Measurements from ENCODE around the gene ARRDC1.
"Not testable (repeated sequence)": the region's sequence is repeated elsewhere in the genome, so short reads cannot be mapped to it uniquely, and the experiment has no call there.

ARRDC1 gene

GRCh38 chr9:137605121-137606004 is at the start of gene ARRDC1:
Gene ARRDC1, plus strand, starts transcription at chr9:137605686. Its CDS starts 32 bp downstream, at chr9:137605718.
- Histone ChIP-seq H3K4me3 (ENCODE audit: low read length) (peak within 1 kb of the TSS; percentile 75), H3K36me3 (ENCODE audit: control insufficient read depth, insufficient read depth, low read length) (no peaks in the 10 kb centered on the region), H3K9me3 (ENCODE audit: control insufficient read depth, insufficient read depth, low read length) (no peaks in the 10 kb centered on the region), H3K27me3 (ENCODE audit: control insufficient read depth, insufficient read depth, low read length) (no peaks in the 10 kb centered on the region), H3K27ac (ENCODE audit: low read length) (no peak within 1 kb of the TSS), H3K4me1 (ENCODE audit: control insufficient read depth, insufficient read depth, low read length) (peaks cover 11% of the 10 kb centered on the region)
- no CpG with 5 or more reads among the region's 111 CpGs for WGBS (ENCODE audit: insufficient coverage, insufficient read length)
- peak; percentile 72 for DNase-seq (ENCODE audit: low read depth, low spot score)

DNA sequence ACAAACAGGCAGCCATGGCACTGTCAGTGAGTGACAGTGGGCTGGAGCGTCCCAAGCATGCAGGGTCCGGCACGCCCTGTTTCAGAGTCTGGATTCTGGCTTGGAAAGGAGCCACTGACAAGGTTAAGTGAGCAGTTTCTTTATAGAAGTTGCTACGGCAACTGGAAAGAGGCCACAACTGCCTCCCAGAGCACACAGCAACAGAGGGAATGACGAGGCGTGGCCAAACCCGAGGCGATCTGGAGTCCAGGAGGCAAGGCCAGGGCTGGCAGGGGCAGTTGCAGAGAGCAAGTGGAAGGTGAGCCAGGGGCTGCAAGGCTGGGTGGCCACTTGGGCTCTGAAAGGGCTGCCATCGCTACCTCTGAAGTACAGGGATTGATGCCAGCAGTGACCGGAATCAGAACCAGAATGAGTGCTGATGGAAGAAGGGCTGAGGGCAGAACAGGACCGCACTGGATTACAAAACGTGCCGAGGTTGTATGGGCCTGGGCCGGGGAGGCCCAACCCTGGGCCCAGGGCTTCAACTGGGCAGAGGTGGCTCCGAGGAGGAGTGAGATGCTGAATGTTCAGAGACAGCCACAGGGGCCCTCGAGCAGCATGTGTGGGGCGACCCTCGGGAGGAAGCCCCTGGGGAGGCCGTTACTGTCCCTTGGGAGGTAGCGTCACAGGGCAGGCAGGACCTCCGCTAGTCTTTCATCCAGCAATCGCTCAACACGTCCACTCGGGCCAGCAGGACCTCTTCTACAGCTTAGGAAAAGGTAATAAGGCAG is 49.2 kb upstream of the ARRDC1 start:
- peaks cover 19% of the 10 kb centered on the region for H3K36me3 ChIP-seq (ENCODE audit: control insufficient read depth, insufficient read depth, low read length)
- H3K27ac ChIP-seq (ENCODE audit: low read length), result no peak overlapping the region
- H3K9me3 ChIP-seq (ENCODE audit: control insufficient read depth, insufficient read depth, low read length), result no peaks in the 10 kb centered on the region

GRCh38 chr9:137558127-137558526 is 47.4 kb upstream of the ARRDC1 start:
- H3K4me3 ChIP-seq (ENCODE audit: low read length), result no peak overlapping the region
- H3K36me3 ChIP-seq (ENCODE audit: control insufficient read depth, insufficient read depth, low read length), result peaks cover 19% of the 10 kb centered on the region
- no CpG with 5 or more reads among the region's 4 CpGs for WGBS (ENCODE audit: insufficient coverage, insufficient read length)
- no peaks in the 10 kb centered on the region for H3K4me1 ChIP-seq (ENCODE audit: control insufficient read depth, insufficient read depth, low read length)
- no peaks in the 10 kb centered on the region for H3K9me3 ChIP-seq (ENCODE audit: control insufficient read depth, insufficient read depth, low read length)
- no peaks in the 10 kb centered on the region for H3K27me3 ChIP-seq (ENCODE audit: control insufficient read depth, insufficient read depth, low read length)
- H3K27ac ChIP-seq (ENCODE audit: low read length), result no peak overlapping the region
- no peak for DNase-seq (ENCODE audit: low read depth, low spot score)

More for the DNA sequence above, 49.2 kb upstream of the ARRDC1 start:
- Histone ChIP-seq H3K4me1 (ENCODE audit: control insufficient read depth, insufficient read depth, low read length) (no peaks in the 10 kb centered on the region), H3K4me3 (ENCODE audit: low read length) (no peak overlapping the region), H3K27me3 (ENCODE audit: control insufficient read depth, insufficient read depth, low read length) (no peaks in the 10 kb centered on the region)
- DNase-seq (ENCODE audit: low read depth, low spot score), result no peak
- no CpG with 5 or more reads among the region's 24 CpGs for WGBS (ENCODE audit: insufficient coverage, insufficient read length)

DNA sequence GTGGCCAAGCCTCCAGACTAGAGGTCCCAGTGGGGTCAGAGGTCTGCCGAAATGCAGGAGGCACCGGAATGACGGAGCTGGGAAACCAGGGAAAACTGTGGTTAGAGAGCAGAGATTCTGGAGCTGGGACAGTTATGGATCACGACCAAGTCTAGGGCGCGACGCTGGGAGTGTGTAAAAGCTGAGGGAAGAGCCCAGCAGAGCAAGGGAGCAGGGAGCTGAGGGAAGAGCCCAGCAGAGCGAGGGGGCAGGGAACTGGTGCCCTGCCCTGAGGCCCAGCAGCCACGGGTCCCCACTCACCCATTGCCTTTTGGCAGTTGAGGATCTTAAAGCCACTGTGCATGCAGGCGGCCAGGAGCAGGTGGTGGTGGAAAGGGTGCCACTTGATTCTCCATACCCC is 41.4 kb upstream of the ARRDC1 start:
- Histone ChIP-seq H3K36me3 (ENCODE audit: control insufficient read depth, insufficient read depth, low read length) (peaks cover 14% of the 10 kb centered on the region), H3K27me3 (ENCODE audit: control insufficient read depth, insufficient read depth, low read length) (no peaks in the 10 kb centered on the region), H3K4me3 (ENCODE audit: low read length) (no peak overlapping the region), H3K9me3 (ENCODE audit: control insufficient read depth, insufficient read depth, low read length) (no peaks in the 10 kb centered on the region), H3K4me1 (ENCODE audit: control insufficient read depth, insufficient read depth, low read length) (no peaks in the 10 kb centered on the region), H3K27ac (ENCODE audit: low read length) (no peak overlapping the region)
- no CpG with 5 or more reads among the region's 10 CpGs for WGBS (ENCODE audit: insufficient coverage, insufficient read length)
- no peak for DNase-seq (ENCODE audit: low read depth, low spot score)

DNA sequence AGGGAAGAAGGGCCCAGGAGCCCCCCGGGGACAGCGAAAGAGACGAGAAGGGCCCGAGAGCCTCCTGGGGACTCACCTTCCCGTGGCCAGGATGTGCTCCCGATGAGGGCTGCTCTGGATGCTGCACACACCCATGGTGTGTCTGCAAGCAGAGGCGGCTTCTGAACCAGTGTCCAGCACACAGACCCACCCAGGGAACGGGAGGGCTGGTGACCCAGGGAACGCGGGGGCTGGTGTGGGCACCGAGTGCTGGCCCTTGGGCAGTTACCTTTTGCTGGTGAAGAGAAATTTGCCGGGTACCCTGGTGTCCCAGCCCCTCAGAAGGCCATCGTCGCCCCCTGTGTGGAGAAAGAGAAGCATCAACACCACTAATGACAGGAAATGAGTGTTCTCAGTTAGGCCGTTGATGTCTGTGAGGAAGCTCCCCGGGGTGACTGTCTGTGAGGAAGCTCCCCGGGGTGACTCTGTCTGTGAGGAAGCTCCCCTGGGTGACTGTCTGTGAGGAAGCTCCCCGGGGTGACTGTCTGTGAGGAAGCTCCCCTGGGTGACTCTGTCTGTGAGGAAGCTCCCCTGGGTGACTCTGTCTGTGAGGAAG is 40.6 kb upstream of the ARRDC1 start:
- H3K27me3 ChIP-seq (ENCODE audit: control insufficient read depth, insufficient read depth, low read length), result no peaks in the 10 kb centered on the region
- H3K4me1 ChIP-seq (ENCODE audit: control insufficient read depth, insufficient read depth, low read length), result no peaks in the 10 kb centered on the region
- no peak overlapping the region for H3K4me3 ChIP-seq (ENCODE audit: low read length)
- no peaks in the 10 kb centered on the region for H3K9me3 ChIP-seq (ENCODE audit: control insufficient read depth, insufficient read depth, low read length)
- H3K27ac ChIP-seq (ENCODE audit: low read length), result no peak overlapping the region
- DNase-seq (ENCODE audit: low read depth, low spot score), result no peak
- WGBS (ENCODE audit: insufficient coverage, insufficient read length), result no CpG with 5 or more reads among the region's 18 CpGs
- peaks cover 14% of the 10 kb centered on the region for H3K36me3 ChIP-seq (ENCODE audit: control insufficient read depth, insufficient read depth, low read length)

- H3K27ac ChIP-seq (ENCODE audit: low read length); DNase-seq (ENCODE audit: low read depth, low spot score); H3K9me3 ChIP-seq (ENCODE audit: control insufficient read depth, insufficient read depth, low read length); H3K4me3 ChIP-seq (ENCODE audit: low read length); H3K4me1 ChIP-seq (ENCODE audit: control insufficient read depth, insufficient read depth, low read length); H3K27me3 ChIP-seq (ENCODE audit: control insufficient read depth, insufficient read depth, low read length): not testable (repeated sequence)
- peaks cover 26% of the 10 kb centered on the region for H3K36me3 ChIP-seq (ENCODE audit: control insufficient read depth, insufficient read depth, low read length)
- no CpG with 5 or more reads among the region's 5 CpGs for WGBS (ENCODE audit: insufficient coverage, insufficient read length)
These were observed 37.0 kb upstream of the ARRDC1 start for GRCh38 chr9:137568445-137568844.

GRCh38 chr9:137569609-137570203 is 35.8 kb upstream of the ARRDC1 start:
- H3K4me1 ChIP-seq (ENCODE audit: control insufficient read depth, insufficient read depth, low read length), result no peaks in the 10 kb centered on the region
- H3K36me3 ChIP-seq (ENCODE audit: control insufficient read depth, insufficient read depth, low read length), result peaks cover 23% of the 10 kb centered on the region

GRCh38 chr9:137570566-137570965 is 34.9 kb upstream of the ARRDC1 start:
- no peaks in the 10 kb centered on the region for H3K27me3 ChIP-seq (ENCODE audit: control insufficient read depth, insufficient read depth, low read length)
- WGBS (ENCODE audit: insufficient coverage, insufficient read length), result no CpG with 5 or more reads among the region's 3 CpGs

More at GRCh38 chr9:137569609-137570203, 35.8 kb upstream of the ARRDC1 start:
- Histone ChIP-seq H3K4me3 (ENCODE audit: low read length) (no peak overlapping the region), H3K27me3 (ENCODE audit: control insufficient read depth, insufficient read depth, low read length) (no peaks in the 10 kb centered on the region), H3K27ac (ENCODE audit: low read length) (no peak overlapping the region), H3K9me3 (ENCODE audit: control insufficient read depth, insufficient read depth, low read length) (no peaks in the 10 kb centered on the region)
- no peak for DNase-seq (ENCODE audit: low read depth, low spot score)
- WGBS (ENCODE audit: insufficient coverage, insufficient read length), result 100% methylated on average over 4 of the region's 5 CpGs

GRCh38 chr9:137574192-137574591 is 31.3 kb upstream of the ARRDC1 start:
- no peak for DNase-seq (ENCODE audit: low read depth, low spot score)
- H3K4me1 ChIP-seq (ENCODE audit: control insufficient read depth, insufficient read depth, low read length), result no peaks in the 10 kb centered on the region
- no peak overlapping the region for H3K4me3 ChIP-seq (ENCODE audit: low read length)
- H3K27me3 ChIP-seq (ENCODE audit: control insufficient read depth, insufficient read depth, low read length), result no peaks in the 10 kb centered on the region
- peaks cover 23% of the 10 kb centered on the region for H3K36me3 ChIP-seq (ENCODE audit: control insufficient read depth, insufficient read depth, low read length)
- H3K9me3 ChIP-seq (ENCODE audit: control insufficient read depth, insufficient read depth, low read length), result no peaks in the 10 kb centered on the region
- WGBS (ENCODE audit: insufficient coverage, insufficient read length), result no CpG with 5 or more reads among the region's 10 CpGs
- H3K27ac ChIP-seq (ENCODE audit: low read length), result no peak overlapping the region

More at GRCh38 chr9:137570566-137570965, 34.9 kb upstream of the ARRDC1 start:
- Histone ChIP-seq H3K36me3 (ENCODE audit: control insufficient read depth, insufficient read depth, low read length) (peaks cover 23% of the 10 kb centered on the region), H3K4me3 (ENCODE audit: low read length) (no peak overlapping the region), H3K27ac (ENCODE audit: low read length) (no peak overlapping the region), H3K9me3 (ENCODE audit: control insufficient read depth, insufficient read depth, low read length) (no peaks in the 10 kb centered on the region), H3K4me1 (ENCODE audit: control insufficient read depth, insufficient read depth, low read length) (no peaks in the 10 kb centered on the region)
- no peak for DNase-seq (ENCODE audit: low read depth, low spot score)

- H3K27ac ChIP-seq (ENCODE audit: low read length), result no peak overlapping the region
- no CpG with 5 or more reads among the region's 9 CpGs for WGBS (ENCODE audit: insufficient coverage, insufficient read length)
- no peaks in the 10 kb centered on the region for H3K4me1 ChIP-seq (ENCODE audit: control insufficient read depth, insufficient read depth, low read length)
- no peak for DNase-seq (ENCODE audit: low read depth, low spot score)
- H3K4me3 ChIP-seq (ENCODE audit: low read length), result no peak overlapping the region
- no peaks in the 10 kb centered on the region for H3K9me3 ChIP-seq (ENCODE audit: control insufficient read depth, insufficient read depth, low read length)
- peaks cover 22% of the 10 kb centered on the region for H3K36me3 ChIP-seq (ENCODE audit: control insufficient read depth, insufficient read depth, low read length)
- no peaks in the 10 kb centered on the region for H3K27me3 ChIP-seq (ENCODE audit: control insufficient read depth, insufficient read depth, low read length)
These were observed 30.1 kb upstream of the ARRDC1 start for GRCh38 chr9:137575364-137575715.
